Natural killer cell treated with Interleukin-12 subunit alpha and Interleukin-12 subunit beta and Interleukin-15 and Interleukin-18, amount 100 ng/mL, for 72 hours (primary cell): Measurements from ENCODE around the gene IL1RAPL1. TPM values are rescaled to one million over a fixed set of nuclear protein-coding genes. Genes with fewer than 3 reads are reported as not detected.

Experiments used
- ATAC-seq, 2 donors: fragments of 150-1000 bp; cut with Tn5 transposase in 1 of 2; sonication (Bioruptor Pico), chemical (Tn5 transposase) in 1 of 2; 2 replicates each; pipeline ENCODE4 v1.10.0; 2021
- DNase-seq: peaks from one replicate; pipeline ENCODE4 v3.0.0; 2022; ENCODE audit warnings: low spot score
- H3K27ac Mint-ChIP-seq, 2 donors: 1 replicate in 1 of 2; 2 replicates in 1 of 2; pipeline ENCODE4 v1.8.0; 2022; ENCODE audit warnings: mixed read lengths in 2 of 2, mild to moderate bottlenecking in 1 of 2, moderate library complexity in 1 of 2
- H3K27me3 Mint-ChIP-seq, 2 donors: 1 replicate in 1 of 2; 2 replicates in 1 of 2; pipeline ENCODE4 v1.8.0; 2022; ENCODE audit warnings: mixed read lengths in 2 of 2
- H3K36me3 Mint-ChIP-seq: one replicate; pipeline ENCODE4 v1.8.0; 2022; ENCODE audit warnings: mixed read lengths
- H3K4me1 Mint-ChIP-seq, 2 donors: 1 replicate in 1 of 2; 2 replicates in 1 of 2; pipeline ENCODE4 v1.8.0; 2022; ENCODE audit warnings: low read depth in 2 of 2, mixed read lengths in 2 of 2, mild to moderate bottlenecking in 1 of 2
- H3K4me3 Mint-ChIP-seq: one replicate; pipeline ENCODE4 v1.8.0; 2022; ENCODE audit warnings: mixed read lengths
- H3K9me3 Mint-ChIP-seq: 2 replicates; pipeline ENCODE4 v1.8.0; 2022; ENCODE audit warnings: mixed read lengths
- total RNA-seq, 2 donors: library from RNA; stranded (reverse); gene quantifications; one replicate each; pipeline ENCODE4 v1.2.3, GENCODE V29; 2022

The IL1RAPL1 gene
- total RNA-seq, 2 donors from 2014 or later: not detected

DNA sequence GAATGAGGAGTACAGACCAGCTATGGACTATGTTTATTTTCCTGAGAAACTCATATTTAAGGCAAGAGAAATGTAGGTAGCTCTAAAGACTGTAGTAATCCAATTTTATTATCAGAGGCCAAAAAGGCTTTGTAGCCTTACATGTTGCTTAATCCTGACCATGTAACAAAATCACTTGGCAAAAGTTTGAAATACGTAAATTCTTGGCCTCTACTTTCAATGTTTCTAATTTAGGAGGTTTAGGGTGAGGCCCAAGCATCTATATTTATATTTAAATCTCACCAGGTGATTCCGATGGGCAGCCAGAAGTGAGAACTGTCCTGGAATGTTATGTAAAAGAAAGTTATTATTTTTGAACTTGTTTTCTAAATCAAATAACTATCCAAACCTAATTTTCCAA, 289.7 kb downstream of the IL1RAPL1 start:
- Mint-ChIP-seq H3K27me3 (no peaks in the 10 kb centered on the region), H3K9me3 (no peaks in the 10 kb centered on the region), H3K27ac (no peak overlapping the region), H3K4me3 (no peak overlapping the region), H3K36me3 (no peaks in the 10 kb centered on the region), H3K4me1 (no peaks in the 10 kb centered on the region)
- no peak for ATAC-seq
- DNase-seq: no peak

GRCh38 chrX:28880136-28880535, 292.9 kb downstream of the IL1RAPL1 start:
- no peaks in the 10 kb centered on the region for H3K36me3 Mint-ChIP-seq
- no peaks in the 10 kb centered on the region for H3K9me3 Mint-ChIP-seq
- H3K4me1 Mint-ChIP-seq: no peaks in the 10 kb centered on the region
- H3K27me3 Mint-ChIP-seq: no peaks in the 10 kb centered on the region
- no peak overlapping the region for H3K27ac Mint-ChIP-seq
- H3K4me3 Mint-ChIP-seq: no peak overlapping the region
- no peak for ATAC-seq
- no peak for DNase-seq

DNA sequence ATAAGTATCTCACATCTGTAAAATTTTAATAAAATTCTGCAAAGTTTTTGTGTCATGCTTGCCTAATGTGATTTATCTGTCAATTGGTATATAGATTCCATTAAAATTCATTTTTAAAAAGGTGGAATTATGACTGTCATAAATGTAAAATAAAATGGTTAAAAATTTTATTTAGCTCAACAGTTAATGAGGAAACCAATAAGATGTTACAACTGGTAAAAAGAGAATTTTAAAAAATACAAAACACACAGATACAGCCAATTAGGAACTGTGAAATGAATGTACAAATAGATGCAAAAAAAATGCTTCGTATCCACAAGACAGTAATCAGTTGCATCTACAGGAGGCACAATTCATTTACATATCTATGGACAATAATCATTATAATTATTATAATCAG, 297.6 kb downstream of the IL1RAPL1 start:
- H3K4me1 Mint-ChIP-seq: no peaks in the 10 kb centered on the region

GRCh38 chrX:28888416-28888815, 301.2 kb downstream of the IL1RAPL1 start:
- Mint-ChIP-seq H3K36me3 (no peaks in the 10 kb centered on the region), H3K4me3 (no peak overlapping the region), H3K9me3 (no peaks in the 10 kb centered on the region), H3K4me1 (no peaks in the 10 kb centered on the region), H3K27me3 (no peaks in the 10 kb centered on the region), H3K27ac (no peak overlapping the region)
- no peak for ATAC-seq
- DNase-seq: no peak

More for the DNA sequence above, 297.6 kb downstream of the IL1RAPL1 start:
- no peak overlapping the region for H3K27ac Mint-ChIP-seq
- ATAC-seq (no peak), DNase-seq (no peak)
- no peaks in the 10 kb centered on the region for H3K27me3 Mint-ChIP-seq
- H3K4me3 Mint-ChIP-seq: no peak overlapping the region
- no peaks in the 10 kb centered on the region for H3K9me3 Mint-ChIP-seq
- no peaks in the 10 kb centered on the region for H3K36me3 Mint-ChIP-seq

DNA sequence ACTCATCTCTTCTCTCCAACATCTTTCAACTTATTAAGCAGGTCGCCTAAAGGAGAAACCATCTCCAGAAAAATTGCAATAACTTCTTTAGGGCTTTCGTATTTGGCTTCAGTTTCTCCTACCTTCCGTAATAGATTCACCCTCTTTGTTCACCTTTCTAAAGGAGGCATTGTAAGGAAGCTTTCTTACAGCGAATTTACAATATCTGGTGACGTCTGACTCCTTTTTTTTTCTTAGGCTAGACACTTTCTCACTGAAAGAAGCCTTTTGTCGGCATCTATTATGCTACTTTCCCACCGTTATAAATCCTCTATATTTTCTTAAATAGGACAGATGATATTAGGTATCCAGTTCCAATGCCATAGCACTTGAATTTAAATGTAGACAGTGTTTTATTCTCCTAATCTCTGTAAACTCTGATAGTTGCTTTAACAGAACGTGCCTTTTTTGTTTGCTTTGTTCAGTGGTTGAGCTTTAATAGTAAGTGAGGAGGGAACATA, 302.4 kb downstream of the IL1RAPL1 start:
- Mint-ChIP-seq H3K4me3 (no peak overlapping the region), H3K27me3 (no peaks in the 10 kb centered on the region), H3K36me3 (no peaks in the 10 kb centered on the region), H3K4me1 (no peaks in the 10 kb centered on the region), H3K9me3 (no peaks in the 10 kb centered on the region), H3K27ac (no peak overlapping the region)
- DNase-seq: no peak
- no peak for ATAC-seq

DNA sequence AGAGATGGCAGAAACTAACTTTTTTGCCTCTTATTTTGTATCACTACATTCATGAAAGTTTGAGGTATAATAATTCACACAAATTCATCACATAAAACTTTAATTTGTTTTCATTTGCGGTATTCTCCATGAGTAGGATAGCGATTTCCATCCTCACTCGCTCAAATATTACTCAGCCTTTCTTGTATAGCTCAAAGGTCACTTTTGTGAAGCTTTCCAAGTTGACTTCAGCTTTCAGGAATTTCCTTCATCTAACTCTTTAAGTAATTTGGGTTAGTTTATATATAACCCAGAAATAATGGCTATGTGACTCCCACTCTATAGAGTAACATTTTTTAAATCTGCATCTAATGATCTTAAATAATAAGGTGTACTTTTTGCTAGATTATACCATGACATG, 314.4 kb downstream of the IL1RAPL1 start:
- Mint-ChIP-seq H3K4me3 (no peak overlapping the region), H3K27me3 (peaks cover 0 to 2% of the 10 kb centered on the region in 2 donors), H3K4me1 (no peaks in the 10 kb centered on the region), H3K9me3 (peaks cover 11% of the 10 kb centered on the region), H3K27ac (no peak overlapping the region), H3K36me3 (peaks cover 2% of the 10 kb centered on the region)
- DNase-seq (no peak), ATAC-seq (no peak)

DNA sequence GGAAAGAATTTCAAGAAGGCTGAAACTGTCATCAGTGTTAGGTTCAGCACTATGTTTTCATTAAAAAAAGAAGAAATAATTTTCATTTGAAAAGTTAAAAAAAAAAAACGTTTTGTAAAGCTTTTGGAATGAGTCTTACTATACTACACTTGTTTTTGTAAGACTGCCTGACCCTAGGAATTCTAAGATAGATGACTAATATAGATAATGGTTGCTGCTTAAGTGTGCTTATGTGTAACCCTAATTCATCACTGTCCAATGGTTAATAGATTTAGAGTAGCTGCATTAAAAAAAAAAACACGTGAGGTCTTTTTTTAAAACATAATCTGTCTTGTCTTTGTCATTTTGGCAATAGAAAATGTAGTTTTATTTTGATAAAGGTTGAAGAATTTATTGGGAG, 323.2 kb downstream of the IL1RAPL1 start:
- Mint-ChIP-seq H3K27me3 (no peaks in the 10 kb centered on the region), H3K4me3 (no peak overlapping the region), H3K36me3 (no peaks in the 10 kb centered on the region), H3K27ac (no peak overlapping the region), H3K4me1 (no peaks in the 10 kb centered on the region), H3K9me3 (peaks cover 12% of the 10 kb centered on the region)
- ATAC-seq (no peak), DNase-seq (no peak)

- Mint-ChIP-seq H3K27me3 (no peaks in the 10 kb centered on the region), H3K4me1 (no peaks in the 10 kb centered on the region), H3K4me3 (no peak overlapping the region), H3K9me3 (peaks cover 3% of the 10 kb centered on the region), H3K36me3 (no peaks in the 10 kb centered on the region), H3K27ac (no peak overlapping the region)
- no peak for ATAC-seq
- DNase-seq: no peak
These were observed 333.1 kb downstream of the IL1RAPL1 start for GRCh38 chrX:28920153-28920943.

GRCh38 chrX:28922106-28922505, 334.9 kb downstream of the IL1RAPL1 start:
- Mint-ChIP-seq H3K27ac (no peak overlapping the region), H3K36me3 (peaks cover under 1% of the 10 kb centered on the region), H3K27me3 (no peaks in the 10 kb centered on the region), H3K4me1 (no peaks in the 10 kb centered on the region), H3K4me3 (no peak overlapping the region), H3K9me3 (peaks cover 3% of the 10 kb centered on the region)
- DNase-seq (no peak), ATAC-seq (no peak)

DNA sequence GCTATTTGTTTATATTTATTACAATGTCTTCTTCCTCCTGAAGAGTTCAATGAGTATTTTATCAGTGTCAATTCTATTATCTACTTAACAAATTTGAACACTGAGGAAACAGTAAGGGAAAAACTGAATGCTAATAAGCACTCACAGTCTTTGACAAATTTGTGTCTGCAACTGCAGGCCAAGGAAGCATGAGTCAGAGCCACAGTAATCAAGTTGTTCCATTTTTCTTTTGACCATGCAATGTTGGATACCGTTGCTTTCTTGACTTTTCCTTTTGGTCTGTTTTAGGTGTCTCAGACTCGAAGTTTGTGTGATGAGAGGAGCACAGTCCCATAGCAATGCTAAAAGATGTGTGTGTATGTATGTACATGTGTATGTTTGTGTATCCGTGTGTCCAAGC, 359.6 kb downstream of the IL1RAPL1 start:
- Mint-ChIP-seq H3K27me3 (no peaks in the 10 kb centered on the region), H3K9me3 (peaks cover 3% of the 10 kb centered on the region), H3K4me1 (no peaks in the 10 kb centered on the region), H3K36me3 (no peaks in the 10 kb centered on the region), H3K4me3 (no peak overlapping the region), H3K27ac (no peak overlapping the region)
- no peak for DNase-seq
- no peak for ATAC-seq

DNA sequence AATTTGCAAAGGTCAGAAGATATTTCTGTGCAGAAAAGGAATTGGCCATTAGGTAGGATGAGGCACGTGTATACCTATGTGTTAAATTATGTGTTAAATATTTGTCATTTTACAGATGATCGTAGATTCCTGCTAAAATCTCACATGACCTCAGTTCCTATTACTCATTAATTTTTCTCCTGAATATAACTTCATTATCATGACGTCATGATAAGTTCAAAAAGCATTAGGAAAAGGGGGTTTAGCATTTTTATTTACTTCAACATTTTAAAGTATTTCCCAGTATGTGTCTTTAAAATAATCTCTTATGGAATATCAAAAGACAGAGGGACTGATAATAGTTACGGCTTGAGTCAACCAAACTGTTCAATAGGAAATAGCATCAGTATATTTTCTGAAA, 372.8 kb downstream of the IL1RAPL1 start:
- Mint-ChIP-seq H3K9me3 (peaks cover 2% of the 10 kb centered on the region), H3K4me3 (no peak overlapping the region), H3K36me3 (peaks cover 4% of the 10 kb centered on the region), H3K27me3 (no peaks in the 10 kb centered on the region), H3K4me1 (no peaks in the 10 kb centered on the region), H3K27ac (no peak overlapping the region)
- DNase-seq (no peak), ATAC-seq (no peak)

GRCh38 chrX:28966331-28966730, 379.1 kb downstream of the IL1RAPL1 start:
- Mint-ChIP-seq H3K9me3 (peaks cover 3% of the 10 kb centered on the region), H3K4me1 (no peaks in the 10 kb centered on the region), H3K27me3 (no peaks in the 10 kb centered on the region), H3K36me3 (no peaks in the 10 kb centered on the region), H3K4me3 (no peak overlapping the region), H3K27ac (no peak overlapping the region)
- no peak for ATAC-seq
- no peak for DNase-seq

DNA sequence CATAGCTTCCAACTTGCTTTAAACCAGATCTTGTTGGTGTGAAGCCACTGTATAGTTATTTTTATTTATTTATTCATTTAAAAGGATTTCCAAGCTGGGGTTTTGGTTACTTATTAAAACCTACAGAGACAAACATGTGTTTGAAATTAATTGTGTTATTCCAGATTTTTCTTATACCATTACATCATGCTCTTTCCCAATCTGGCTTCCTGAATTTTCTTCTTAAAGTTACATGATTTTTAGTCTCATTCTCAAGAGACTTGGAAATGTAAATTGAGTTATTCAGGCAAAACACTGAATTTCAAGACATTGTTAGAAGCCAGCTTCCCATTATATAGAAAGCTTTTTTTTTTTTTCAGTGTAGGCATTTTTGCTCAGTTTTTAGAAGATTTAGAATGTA, 381.9 kb downstream of the IL1RAPL1 start:
- no peaks in the 10 kb centered on the region for H3K27me3 Mint-ChIP-seq

DNA sequence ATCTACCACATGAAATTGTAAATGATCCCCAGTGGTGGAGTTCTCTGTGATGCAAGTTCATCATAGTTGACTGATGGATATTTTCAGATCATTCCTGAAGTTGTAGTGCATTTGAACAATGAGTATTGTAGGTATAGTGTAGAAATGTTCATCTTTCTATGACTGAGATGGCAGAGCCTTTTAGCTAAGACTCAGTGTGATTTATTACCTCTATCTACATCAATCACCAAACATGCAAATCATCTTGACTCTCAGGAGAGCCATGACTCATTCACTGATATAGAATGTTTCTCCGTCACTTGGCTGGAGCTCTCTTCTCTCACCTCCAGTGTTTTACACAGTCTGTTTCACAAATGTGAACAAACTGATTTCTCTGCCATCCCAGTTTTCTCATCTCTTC, 392.6 kb downstream of the IL1RAPL1 start:
- ATAC-seq (no peak), DNase-seq (no peak)
- Mint-ChIP-seq H3K27ac (no peak overlapping the region), H3K4me1 (no peaks in the 10 kb centered on the region), H3K4me3 (no peak overlapping the region), H3K9me3 (peaks cover 16% of the 10 kb centered on the region), H3K36me3 (no peaks in the 10 kb centered on the region), H3K27me3 (no peaks in the 10 kb centered on the region)

More for the DNA sequence above, 381.9 kb downstream of the IL1RAPL1 start:
- Mint-ChIP-seq H3K36me3 (peaks cover 6% of the 10 kb centered on the region), H3K9me3 (peaks cover 11% of the 10 kb centered on the region), H3K4me1 (no peaks in the 10 kb centered on the region), H3K4me3 (no peak overlapping the region), H3K27ac (no peak overlapping the region)
- ATAC-seq (no peak), DNase-seq (no peak)

DNA sequence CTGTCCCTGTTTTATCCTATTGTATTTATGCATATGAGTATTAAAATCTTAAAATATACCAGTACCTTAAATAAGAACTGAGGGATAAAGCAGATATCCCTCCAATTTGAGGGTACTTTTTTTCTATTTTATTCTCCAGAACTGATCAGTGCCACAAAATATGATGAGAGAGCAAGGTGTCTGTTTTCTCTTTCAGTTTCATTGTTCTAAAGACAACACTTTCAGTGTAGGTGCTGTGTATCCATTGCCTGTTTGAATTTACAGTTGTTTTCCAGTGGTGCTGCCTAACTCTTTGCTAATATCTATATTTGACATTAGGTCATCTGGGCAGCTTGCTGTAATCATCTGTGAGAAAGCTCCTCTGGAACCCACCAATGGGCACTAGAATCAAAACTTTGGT, 394.7 kb downstream of the IL1RAPL1 start:
- no peaks in the 10 kb centered on the region for H3K36me3 Mint-ChIP-seq

More for the DNA sequence above, 394.7 kb downstream of the IL1RAPL1 start:
- Mint-ChIP-seq H3K4me1 (no peaks in the 10 kb centered on the region), H3K4me3 (no peak overlapping the region), H3K9me3 (peaks cover 16% of the 10 kb centered on the region), H3K27ac (no peak overlapping the region), H3K27me3 (no peaks in the 10 kb centered on the region)
- ATAC-seq: no peak
- DNase-seq: no peak
